GM18499 (cell line): ENCODE results near the gene PDGFB.

Experiments used
- ATAC-seq: cut with Tn5 transposase; IDR thresholded peaks from one replicate; pipeline ENCODE4 v1.9.1; 2021; ENCODE audit warnings: moderate number of reproducible peaks; ENCODE audit not compliant: insufficient read depth, unreplicated experiment

PDGFB gene

DNA sequence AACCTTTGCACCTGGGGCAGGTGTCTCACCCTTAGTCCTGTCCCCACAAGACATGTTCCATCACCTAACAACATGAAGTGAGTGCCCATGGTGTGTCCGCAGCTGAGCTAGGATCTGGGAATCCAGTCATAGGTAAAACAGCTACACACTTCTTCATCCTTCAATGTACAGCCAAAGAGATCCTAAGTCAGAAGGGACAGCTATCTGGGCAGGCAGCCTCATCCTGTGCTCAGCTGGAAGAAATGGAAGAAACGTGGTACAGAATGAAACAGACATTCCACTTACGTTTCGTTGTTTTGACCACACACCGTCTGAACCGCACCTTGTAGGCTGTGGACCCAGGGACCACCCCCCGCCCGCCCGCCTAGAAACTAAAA lies 30.8 kb downstream of the PDGFB start:
- ATAC-seq: no peak

DNA sequence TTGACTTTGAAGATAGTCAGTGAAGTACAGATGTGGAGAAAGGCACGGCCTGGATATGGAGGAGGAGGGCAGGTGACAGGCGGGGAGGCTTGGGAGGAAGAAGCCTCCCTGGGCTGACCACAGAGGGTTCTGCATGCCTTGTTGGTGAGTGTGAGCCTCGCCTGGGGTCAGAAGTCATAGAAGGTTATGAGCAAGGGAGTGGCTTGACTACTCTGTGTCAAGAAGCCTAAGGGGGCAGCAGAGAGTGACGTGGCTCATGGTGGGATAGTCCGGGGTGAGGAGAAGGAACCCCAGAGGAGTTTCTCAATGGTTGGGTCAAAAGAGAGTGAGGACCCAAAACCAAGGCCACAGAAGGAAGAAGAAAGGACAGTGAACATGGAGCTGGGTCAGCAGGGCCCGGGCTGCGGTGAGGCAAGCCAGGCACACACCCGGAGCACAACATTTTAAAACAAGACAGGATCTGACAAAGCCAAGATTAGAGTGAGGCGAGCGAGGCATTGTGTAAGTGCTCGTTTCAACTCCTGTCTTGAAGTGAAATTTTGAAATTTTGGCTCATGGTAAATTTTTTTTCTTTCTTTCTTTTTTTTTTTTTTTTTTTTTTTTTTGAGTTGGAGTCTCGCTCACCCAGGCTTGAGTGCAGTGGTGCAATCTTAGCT lies 31.9 kb downstream of the PDGFB start:
- ATAC-seq: no peak

DNA sequence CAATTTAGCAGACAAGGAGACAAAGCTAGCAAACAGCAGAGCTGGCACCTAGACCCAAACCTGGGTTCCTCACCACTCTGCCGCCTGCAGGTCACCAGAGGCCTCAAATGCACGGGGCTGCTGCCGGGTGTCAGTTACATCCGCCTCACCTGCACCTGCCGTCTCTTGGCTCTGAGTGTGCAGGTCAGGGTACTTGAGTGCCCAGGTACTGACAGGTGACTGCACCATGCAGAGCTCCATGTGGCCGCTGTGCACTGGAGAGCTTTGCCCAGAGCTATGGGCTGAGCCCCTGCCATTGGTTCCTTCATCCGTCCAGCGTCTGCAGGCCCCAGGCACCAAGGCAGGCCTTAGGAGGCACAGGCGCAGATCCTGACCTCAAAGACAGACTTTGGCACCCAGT lies 35.0 kb downstream of the PDGFB start:
- ATAC-seq: no peak

DNA sequence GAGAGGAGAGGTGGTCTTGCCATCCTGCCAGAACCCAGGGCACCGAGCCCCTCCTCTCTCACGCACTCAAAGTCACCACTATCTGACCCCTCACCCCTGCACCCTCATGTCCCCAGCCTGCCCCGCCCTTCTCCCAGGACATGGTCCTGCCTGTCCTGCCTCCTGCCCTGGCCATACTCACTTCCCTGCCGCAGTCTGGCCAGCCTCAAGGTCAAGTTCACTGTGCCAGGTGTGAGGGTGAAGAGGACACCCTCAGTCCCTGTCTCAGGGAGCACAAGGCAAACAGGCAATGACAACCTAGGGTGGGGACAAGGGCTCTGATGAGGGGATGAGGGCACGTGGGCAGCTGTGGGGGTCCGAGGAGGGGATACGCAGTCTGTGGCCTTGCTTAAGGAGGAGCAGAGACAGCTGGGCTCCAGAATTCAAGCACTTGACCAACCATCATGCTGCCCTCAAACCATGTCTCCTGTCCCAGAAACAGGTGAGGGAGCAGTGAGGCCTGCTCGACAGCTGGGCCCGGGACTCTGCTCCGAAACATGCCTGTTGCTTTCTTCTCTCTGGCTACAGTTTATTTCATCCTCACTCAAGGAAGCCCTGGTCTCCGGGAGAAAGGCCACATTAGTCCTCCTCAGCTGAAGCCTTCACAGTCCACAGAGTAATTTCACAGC lies 36.6 kb downstream of the PDGFB start:
- ATAC-seq: no peak

DNA sequence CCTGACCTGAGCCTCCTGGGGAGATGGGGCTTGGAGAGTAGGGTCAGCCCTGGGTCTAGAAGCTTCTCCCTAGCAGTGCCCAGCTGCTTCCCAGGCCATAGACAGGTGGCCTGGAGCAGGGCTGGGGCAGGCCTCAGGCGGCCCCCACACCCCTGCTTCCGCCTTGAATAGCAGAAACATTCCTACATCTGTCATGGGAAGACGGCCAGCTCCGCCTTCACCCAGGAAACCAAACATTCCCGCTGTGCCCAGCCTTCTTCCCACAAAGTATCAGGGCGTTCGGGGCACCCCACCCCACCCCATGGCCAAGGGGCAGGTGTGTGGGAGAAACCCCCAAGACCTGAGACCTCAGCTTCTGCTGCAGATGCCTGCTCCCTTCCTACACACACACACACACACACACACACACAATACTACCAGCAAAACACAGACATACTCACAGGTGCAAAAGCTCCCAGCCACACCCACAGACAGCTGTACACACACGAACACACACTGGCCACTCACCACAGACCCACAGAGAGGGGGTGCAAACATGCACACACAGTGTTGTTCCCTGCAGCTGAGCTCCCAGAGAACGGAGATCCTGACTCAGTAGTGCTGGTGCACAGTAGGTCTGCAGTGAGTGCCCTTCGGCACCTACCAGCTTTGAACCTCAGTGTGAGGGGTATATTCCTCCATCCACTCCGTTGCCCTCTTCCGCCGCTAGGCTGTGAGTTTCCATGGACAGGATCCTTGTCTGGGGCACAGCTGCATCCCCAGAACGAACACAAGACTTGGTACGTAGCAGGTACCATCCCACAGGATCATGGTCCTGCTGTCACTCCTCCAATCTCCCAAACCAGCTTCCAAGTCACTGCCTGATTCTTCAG lies 37.4 kb downstream of the PDGFB start:
- no peak for ATAC-seq

DNA sequence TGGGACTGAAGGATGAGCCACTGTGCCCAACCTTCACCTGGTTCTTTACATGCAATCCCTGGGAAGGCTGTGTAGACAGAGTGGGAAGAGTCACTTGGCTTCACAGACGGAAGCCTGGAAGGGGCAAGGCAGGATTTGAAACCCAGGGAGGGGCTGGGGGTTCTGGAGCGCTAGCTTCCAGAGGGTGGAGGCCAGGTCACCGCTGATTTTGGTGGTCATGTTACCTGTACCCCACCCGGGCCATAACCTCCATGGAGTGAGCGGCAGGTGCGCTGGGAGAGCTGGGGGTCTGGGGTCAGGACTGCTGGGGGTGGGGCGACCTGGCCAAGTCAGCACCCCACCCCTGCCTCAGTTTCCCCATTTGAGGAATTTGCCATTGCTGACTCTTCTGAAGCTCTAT lies 38.3 kb downstream of the PDGFB start:
- ATAC-seq: no peak

DNA sequence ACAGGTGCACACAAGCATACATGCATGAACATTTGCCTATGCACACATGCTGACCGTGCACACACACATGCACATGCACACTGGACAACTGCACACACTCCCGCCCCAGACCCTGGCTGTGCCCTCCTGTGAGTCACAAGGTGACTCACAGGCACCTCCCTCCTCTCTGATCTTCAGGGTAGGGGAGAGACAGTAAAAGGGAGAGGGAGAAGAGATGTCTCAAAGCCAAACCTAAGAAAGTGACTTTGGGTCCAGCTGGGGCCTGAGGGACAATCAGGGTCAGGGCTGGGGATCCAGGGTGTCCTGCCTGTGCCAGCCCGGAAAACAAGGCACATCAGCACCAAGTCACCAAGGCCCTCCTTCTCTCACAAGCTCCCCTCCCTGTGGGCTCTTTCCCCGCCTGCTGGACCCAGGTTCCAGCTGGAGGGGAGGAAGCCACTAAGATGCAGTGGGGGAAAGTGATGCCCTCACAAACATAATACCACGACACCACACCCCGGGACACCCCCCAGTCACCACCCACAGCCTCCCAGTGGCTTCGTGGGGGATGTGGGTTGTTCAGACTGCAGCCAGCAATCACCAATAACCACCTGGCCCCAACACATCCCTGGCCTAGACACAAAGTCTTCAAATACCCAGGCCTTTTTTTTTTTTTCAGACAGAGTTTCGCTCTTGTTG lies 39.3 kb downstream of the PDGFB start:
- ATAC-seq: no peak

DNA sequence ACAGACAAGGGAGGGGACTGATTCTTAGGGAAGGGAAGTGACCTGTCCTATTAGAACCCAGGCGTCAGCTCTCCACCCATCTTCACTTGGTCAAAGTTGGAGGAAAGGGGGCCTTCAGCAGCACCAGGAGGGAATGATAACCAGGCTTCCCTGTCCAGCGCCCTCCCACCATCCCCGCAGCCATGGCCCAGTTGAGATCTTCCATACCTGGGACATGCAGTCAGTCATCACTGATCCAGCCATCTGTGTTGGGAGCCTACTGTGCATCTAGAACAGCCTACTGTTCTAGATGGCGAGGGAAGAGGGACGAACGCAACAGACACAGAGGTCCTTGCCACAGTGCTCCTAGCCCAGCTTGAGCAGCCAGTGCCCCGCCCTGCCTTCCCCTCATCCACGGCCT lies 40.6 kb downstream of the PDGFB start:
- no peak for ATAC-seq

DNA sequence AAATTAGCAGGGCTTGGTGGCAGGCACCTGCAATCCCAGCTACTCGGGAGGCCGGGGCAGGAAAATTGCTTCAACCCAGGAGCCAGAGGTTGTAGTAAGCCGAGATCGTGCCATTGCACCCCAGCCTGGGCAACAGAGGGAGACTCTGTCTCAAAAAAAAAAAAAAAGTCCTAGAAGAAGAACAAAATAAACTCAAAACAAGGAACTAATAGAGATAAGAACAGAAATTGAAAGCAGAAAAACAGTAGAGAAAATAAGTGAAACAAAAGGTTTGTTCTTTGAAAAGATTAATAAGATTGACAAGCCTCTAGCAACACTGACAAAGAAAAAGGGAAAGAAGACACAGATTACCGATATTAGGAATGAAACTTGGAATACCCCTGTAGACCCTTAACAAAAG lies 47.2 kb downstream of the PDGFB start:
- ATAC-seq: no peak

DNA sequence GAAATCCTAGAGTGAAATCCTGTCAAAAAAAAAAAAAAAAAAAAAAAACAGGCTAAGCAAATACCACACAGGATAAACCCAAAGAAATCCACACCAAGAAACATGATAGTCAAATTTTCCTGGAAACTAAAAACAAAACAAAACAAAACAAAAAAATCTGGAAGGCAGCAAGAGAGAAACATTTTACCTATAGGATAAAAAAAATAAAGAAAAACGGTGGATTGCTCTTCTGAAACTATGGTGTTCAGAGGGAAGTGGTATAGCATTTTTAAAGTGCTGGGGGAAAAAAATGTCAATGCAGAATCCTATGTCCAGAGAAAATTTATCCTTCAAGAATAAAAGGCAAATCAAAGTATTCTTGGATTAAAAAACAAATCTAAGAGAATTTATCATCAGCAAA lies 50.7 kb downstream of the PDGFB start:
- ATAC-seq: no peak

DNA sequence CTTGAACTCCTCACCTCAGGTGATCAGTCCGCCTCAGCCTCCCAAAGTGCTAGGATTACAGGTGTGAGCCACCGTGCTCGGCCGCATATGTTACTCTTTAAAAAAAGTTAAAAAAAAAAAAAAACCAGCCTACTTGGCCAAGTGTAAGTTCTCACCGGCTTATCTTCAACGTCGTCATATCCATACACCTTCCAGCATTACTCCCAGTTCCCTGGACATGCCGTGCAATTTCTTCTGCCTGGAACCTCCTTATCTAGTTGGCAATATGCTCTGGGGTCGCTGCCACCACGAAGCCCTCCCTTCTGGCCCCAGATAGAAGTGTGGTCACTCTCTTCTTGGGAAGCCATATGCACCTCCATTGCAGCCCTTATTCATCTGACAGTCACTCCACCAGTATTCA lies 56.0 kb downstream of the PDGFB start:
- no peak for ATAC-seq

DNA sequence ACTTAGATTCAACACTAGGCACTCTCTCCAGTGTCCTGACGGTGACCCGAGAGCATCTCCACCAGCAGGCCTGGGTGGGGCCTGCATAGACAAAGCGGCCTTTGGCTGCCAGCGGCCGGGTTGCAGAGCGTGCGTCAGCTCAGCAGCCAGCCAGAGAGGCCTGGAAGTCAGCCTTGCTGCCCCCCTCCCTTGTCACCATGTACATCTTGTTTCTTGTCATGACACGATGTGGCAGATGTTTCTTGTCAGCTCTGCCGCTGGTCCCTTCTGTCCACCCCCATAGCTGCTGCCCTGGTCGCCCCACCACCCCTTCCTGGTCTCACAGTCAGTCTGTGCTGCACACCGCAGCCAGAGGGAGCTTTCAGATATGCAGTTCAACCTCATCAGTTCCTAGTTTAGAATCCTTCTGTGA lies 59.2 kb downstream of the PDGFB start:
- no peak for ATAC-seq

DNA sequence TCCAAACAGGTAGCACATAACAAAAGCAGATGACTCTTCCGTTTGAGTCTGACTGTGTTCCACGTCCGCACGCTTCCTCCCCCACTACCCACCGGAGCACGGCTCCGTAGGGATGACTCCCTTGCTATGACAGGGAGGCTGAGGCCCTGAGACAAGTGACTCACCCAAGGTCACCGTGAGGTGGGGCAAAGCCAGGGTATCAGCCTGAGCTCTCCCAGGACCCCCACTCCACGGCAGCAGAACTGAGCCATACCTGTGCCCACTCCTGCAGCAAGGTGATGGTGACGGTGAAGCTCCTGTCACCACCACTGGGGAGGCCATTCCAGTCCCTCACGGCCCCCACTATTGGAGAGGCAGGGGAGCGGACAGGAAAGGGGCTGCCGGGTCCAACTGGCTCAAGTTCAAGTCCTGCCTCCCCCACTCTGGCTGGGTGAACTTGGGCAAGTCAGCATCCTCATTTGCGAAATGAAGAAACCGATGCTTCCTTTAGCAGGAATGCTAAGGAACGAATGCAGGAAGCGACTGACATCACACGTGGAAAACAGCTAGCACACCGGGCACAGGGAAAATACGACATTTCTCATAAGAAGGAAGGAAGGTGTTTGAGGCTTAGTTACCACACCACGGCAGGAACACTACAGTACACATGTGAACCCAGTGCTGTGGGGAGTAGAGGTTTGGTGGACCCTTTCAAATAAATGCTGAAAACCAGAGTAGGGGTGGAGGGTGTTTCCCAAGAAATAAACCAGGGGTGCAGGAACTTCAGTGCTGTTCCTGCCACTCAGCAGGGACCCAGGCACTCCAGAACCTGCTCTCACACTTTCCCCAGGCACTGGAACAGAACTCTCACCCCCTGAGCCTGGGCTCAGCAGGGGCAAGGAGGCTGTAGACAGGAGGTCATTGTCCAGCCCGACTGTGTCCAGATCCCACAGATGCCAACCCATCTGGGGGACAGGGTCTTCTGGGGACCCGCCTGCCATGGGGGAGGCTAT lies 59.9 kb downstream of the PDGFB start:
- ATAC-seq: no peak

DNA sequence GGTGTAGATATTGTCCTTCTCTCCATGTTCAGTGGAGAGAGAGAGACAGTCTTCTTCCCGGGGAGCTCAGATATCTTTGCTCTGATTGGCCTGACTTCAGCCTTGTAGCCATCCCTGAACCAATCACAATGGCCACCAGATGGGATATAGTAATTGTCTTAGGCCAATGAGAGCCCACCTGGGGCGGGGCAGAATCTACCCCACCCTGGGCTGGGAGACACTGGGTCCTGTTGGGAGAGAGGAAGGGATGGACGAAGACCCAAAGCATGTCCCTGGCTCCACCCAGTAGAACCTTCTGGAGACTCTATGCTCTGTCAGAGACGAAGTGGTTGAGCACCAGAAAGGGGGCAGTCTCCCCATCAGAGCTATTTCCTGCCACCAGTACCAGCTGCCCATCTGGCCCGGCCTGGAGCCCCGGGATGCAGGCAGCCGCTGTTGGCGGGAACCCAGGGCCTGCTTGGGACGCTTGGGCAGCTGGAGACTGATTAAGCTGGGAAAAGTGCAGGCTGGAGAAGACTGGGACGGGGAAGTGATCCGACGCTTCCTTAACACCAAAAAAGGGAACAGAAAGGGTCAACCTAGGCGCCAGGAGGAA lies 60.7 kb downstream of the PDGFB start:
- ATAC-seq: no peak

DNA sequence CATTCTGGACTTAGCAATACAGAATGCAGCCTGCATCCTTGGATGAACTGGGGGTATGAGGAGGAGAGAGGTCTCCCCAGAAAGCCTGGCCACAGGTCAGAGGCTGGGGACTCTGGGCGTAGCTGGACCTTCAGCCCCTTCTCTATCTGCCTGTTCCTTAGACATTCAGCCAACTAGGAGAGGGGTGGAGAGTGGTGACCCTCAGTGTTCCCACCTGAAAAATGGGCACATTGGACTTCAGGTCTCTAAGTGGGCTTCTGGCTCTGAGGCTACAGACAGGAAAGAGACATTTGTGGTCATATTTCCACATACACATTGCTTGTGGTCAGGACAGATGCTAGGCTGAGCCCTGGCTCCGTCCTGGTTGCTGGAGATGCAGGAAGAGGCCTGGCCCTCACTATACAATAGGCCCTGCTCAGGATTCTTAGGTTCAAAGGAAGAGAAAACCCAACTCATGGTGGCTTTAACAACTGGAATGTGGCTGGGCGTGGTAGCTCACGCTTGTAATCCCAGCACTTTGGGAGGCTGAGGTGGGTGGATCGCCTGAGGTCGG lies 62.2 kb downstream of the PDGFB start:
- no peak for ATAC-seq

DNA sequence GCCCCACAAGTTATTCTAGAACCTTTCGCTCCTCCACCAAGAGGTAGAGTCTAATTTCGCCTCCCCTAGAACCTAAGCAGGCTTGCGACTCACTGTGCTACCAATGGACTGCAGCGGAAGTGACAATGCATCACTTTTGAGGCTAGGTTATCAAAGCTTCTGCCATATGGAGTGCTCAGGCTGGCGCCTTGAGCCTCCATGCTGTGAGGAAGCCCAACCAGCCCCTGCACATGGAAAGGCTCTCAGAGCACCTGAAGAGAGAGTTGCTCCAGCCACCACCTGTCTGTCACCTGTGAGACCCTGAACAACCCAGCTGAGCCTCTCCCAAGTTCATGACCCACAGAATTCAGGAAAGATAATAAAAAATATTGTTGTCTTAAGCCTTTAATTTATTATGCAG lies 63.0 kb downstream of the PDGFB start:
- no peak for ATAC-seq

DNA sequence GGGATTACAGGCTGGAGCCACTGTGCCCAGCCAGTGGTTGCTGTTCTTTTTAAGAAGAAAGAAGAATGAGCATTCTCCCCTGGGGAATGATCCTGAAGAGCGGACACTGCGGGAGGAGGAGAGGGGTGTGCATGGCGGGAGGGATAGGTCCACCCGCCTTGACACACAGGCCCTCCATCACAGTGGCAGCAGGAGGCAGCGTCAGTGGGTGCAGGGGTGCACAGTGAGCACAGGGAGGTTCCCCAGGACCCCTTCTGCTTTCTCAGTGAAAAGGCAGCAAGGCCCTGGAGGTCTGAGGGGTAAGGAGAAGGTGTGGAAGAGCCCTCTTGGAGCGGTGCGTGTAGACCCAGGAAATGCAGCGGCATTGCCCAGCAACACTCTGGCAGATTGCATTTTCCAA lies 63.4 kb downstream of the PDGFB start:
- no peak for ATAC-seq

DNA sequence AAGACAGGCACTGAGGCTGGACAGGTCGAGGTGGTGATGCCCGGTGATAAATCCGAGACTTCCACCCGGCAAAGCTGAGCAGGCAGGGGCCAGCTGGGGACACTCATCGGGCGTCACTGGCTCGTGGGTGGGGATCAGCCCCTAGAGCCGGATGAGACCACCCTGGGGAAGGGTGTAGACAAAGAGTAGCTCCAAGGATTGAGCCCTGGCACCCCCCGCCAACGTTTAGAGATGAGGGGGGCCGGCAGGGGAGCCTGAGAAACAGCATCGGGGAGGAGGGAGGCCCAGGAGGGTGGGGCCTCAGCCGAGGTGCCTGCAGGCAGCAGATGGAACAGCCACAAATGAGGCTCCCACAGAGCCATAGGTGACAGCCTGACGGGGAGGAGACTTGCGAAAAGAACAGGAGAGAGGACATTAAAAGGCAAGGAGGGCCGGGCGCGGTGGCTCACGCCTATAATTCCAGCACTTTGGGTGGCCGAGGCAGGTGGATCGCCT lies 64.9 kb downstream of the PDGFB start:
- no peak for ATAC-seq

DNA sequence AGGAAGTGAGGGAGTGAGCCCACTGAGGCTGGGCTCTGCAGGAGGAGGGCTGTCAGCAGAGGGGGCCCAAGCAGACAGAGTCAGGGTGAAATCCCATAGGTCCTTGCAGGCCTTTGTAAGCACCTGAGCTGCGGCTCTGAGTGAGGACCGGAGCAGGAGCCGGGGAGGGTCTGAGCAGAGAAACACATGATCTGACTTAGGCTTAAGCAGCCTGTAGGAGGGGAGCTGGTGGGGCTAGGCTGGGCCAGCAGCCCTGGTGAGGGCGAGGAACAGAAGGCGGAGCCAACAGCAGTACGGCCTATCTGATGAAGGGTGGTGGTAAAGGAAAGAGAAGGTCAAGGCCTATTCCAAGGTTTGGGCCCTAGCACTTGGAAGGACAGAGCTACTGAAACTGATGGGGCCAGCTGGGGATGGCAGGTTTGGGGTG lies 65.4 kb downstream of the PDGFB start:
- no peak for ATAC-seq
